Neural progenitor cell (in vitro differentiated cells): ENCODE results near the gene ABLIM2. TPM values are rescaled to one million over a fixed set of nuclear protein-coding genes. Genes with fewer than 3 reads are reported as not detected.
A peak's percentile ranks its signal among the peaks of the same experiment; 100 is the strongest.

ENCODE experiments used
- DNase-seq: peaks from one replicate; pipeline ENCODE4 v3.0.0-alpha.2; 2016; ENCODE audit warnings: low spot score
- H2AFZ ChIP-seq: fragments of 200-600 bp; sonication (generic); replicated peaks from 2 replicates; pipeline ENCODE4 v1.6.1; 2016; ENCODE audit warnings: antibody characterized with exemption
- H3F3A ChIP-seq: fragments of 200-600 bp; sonication (generic); 2 replicates; pipeline ENCODE4 v1.6.1; 2016; ENCODE audit warnings: antibody characterized with exemption, low read depth
- H3K27ac ChIP-seq: fragments of 200-600 bp; sonication (generic); 2 replicates; pipeline ENCODE4 v1.5.1; 2016; ENCODE audit warnings: mild to moderate bottlenecking
- H3K27me3 ChIP-seq: fragments of 200-600 bp; sonication (generic); 2 replicates; pipeline ENCODE4 v1.6.1; 2016; ENCODE audit warnings: mild to moderate bottlenecking, moderate library complexity
- H3K36me3 ChIP-seq: fragments of 200-600 bp; sonication (generic); 2 replicates; pipeline ENCODE4 v1.5.1; 2016
- H3K4me1 ChIP-seq: fragments of 200-600 bp; sonication (generic); 2 replicates; pipeline ENCODE4 v1.6.1; 2016; ENCODE audit warnings: mixed run types
- H3K4me2 ChIP-seq: fragments of 200-600 bp; sonication (generic); 2 replicates; pipeline ENCODE4 v1.6.1; 2016
- H3K4me3 ChIP-seq: fragments of 200-600 bp; sonication (generic); 2 replicates; pipeline ENCODE4 v1.5.1; 2016
- H3K79me2 ChIP-seq: fragments of 200-600 bp; sonication (generic); 2 replicates; pipeline ENCODE4 v1.6.1; 2016; ENCODE audit warnings: low read depth
- H3K9ac ChIP-seq: fragments of 200-600 bp; sonication (generic); 2 replicates; pipeline ENCODE4 v1.6.1; 2016
- H3K9me3 ChIP-seq: fragments of 200-600 bp; sonication (generic); 2 replicates; pipeline ENCODE4 v1.5.1; 2016; ENCODE audit warnings: low read depth
- H4K20me1 ChIP-seq: fragments of 200-600 bp; sonication (generic); 2 replicates; pipeline ENCODE4 v1.6.1; 2016; ENCODE audit warnings: low read depth
- H3K27ac Mint-ChIP-seq: 3 replicates; pipeline ENCODE4 v1.8.0; 2021; ENCODE audit warnings: mixed read lengths
- H3K27me3 Mint-ChIP-seq: 2 replicates; pipeline ENCODE4 v1.8.0; 2022; ENCODE audit warnings: low read depth, mild to moderate bottlenecking, inconsistent platforms, moderate library complexity, mixed read lengths; ENCODE audit not compliant: insufficient read depth
- H3K36me3 Mint-ChIP-seq: 3 replicates; pipeline ENCODE4 v1.8.0; 2021; ENCODE audit warnings: mixed read lengths
- H3K4me1 Mint-ChIP-seq: 3 replicates; pipeline ENCODE4 v1.8.0; 2021; ENCODE audit warnings: mixed read lengths
- H3K4me3 Mint-ChIP-seq: 3 replicates; pipeline ENCODE4 v1.8.0; 2021; ENCODE audit warnings: mild to moderate bottlenecking, moderate library complexity, mixed read lengths
- H3K9me3 Mint-ChIP-seq: 3 replicates; pipeline ENCODE4 v1.8.0; 2020; ENCODE audit warnings: mixed read lengths
- EZH2 ChIP-seq: fragments of 200-600 bp; sonication (generic); IDR thresholded peaks from 2 replicates; pipeline ENCODE4 v1.6.1; 2017; ENCODE audit warnings: antibody characterized with exemption, mild to moderate bottlenecking, moderate library complexity
- EZH2phosphoT487 ChIP-seq: fragments of 200-600 bp; sonication (generic); IDR thresholded peaks from 2 replicates; pipeline ENCODE4 v1.6.1; 2017; ENCODE audit warnings: antibody characterized with exemption
- total RNA-seq: library from RNA; depleted of rRNA; stranded (reverse); fragments of >200 nt; gene quantifications from 2 replicates; pipeline ENCODE4 v1.2.3, GENCODE V29; 2015; ENCODE audit warnings: low replicate concordance
- TF ChIP-seq, protein P1 (sequence below): fragments of 200-600 bp; sonication (generic); IDR thresholded peaks from 2 replicates; pipeline ENCODE4 v1.5.1; 2017; ENCODE audit warnings: antibody characterized with exemption, mild to moderate bottlenecking

ABLIM2 gene
- total RNA-seq, 1 donor from 2014 or later: 0.24 TPM

- Histone ChIP-seq H4K20me1 (no peaks in the 10 kb centered on the region), H3K79me2 (no peaks in the 10 kb centered on the region), H2AFZ (no peak overlapping the region), H3K36me3 (no peaks in the 10 kb centered on the region), H3F3A (no peaks in the 10 kb centered on the region), H3K4me3 (no peak overlapping the region), H3K4me1 (no peaks in the 10 kb centered on the region), H3K4me2 (no peak overlapping the region), H3K9ac (no peak overlapping the region), H3K27me3 (no peaks in the 10 kb centered on the region), H3K9me3 (no peaks in the 10 kb centered on the region), H3K27ac (no peak overlapping the region)
- Mint-ChIP-seq H3K36me3 (no peaks in the 10 kb centered on the region), H3K27me3 (peaks cover 3% of the 10 kb centered on the region), H3K27ac (peak overlapping the region; percentile 9), H3K4me3 (no peak overlapping the region), H3K9me3 (peaks cover 2% of the 10 kb centered on the region), H3K4me1 (peaks cover 10% of the 10 kb centered on the region)
- TF ChIP-seq EZH2phosphoT487 (no peak), EZH2 (no peak)
- TF ChIP-seq, protein P1, sequence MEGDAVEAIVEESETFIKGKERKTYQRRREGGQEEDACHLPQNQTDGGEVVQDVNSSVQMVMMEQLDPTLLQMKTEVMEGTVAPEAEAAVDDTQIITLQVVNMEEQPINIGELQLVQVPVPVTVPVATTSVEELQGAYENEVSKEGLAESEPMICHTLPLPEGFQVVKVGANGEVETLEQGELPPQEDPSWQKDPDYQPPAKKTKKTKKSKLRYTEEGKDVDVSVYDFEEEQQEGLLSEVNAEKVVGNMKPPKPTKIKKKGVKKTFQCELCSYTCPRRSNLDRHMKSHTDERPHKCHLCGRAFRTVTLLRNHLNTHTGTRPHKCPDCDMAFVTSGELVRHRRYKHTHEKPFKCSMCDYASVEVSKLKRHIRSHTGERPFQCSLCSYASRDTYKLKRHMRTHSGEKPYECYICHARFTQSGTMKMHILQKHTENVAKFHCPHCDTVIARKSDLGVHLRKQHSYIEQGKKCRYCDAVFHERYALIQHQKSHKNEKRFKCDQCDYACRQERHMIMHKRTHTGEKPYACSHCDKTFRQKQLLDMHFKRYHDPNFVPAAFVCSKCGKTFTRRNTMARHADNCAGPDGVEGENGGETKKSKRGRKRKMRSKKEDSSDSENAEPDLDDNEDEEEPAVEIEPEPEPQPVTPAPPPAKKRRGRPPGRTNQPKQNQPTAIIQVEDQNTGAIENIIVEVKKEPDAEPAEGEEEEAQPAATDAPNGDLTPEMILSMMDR: no peak
- no peak for DNase-seq
Measured at GRCh38 chr4:8002525-8003309, 155.9 kb downstream of the ABLIM2 start.

GRCh38 chr4:8001564-8002355, 156.9 kb downstream of the ABLIM2 start:
- H2AFZ ChIP-seq: no peak overlapping the region
- peaks cover 3% of the 10 kb centered on the region for H3K27me3 Mint-ChIP-seq
- H3K4me3 ChIP-seq: no peak overlapping the region
- H3K36me3 Mint-ChIP-seq: no peaks in the 10 kb centered on the region
- no peak overlapping the region for H3K4me2 ChIP-seq
- H3K9ac ChIP-seq: no peak overlapping the region
- H3F3A ChIP-seq: no peaks in the 10 kb centered on the region
- no peaks in the 10 kb centered on the region for H3K36me3 ChIP-seq
- H3K27ac ChIP-seq: no peak overlapping the region
- TF ChIP-seq, protein P1: no peak
- TF ChIP-seq EZH2 (no peak), EZH2phosphoT487 (no peak)
- peaks cover 10% of the 10 kb centered on the region for H3K4me1 Mint-ChIP-seq
- H3K9me3 Mint-ChIP-seq: peaks cover 5% of the 10 kb centered on the region
- peak overlapping the region; percentile 33 for H3K27ac Mint-ChIP-seq
- H4K20me1 ChIP-seq: no peaks in the 10 kb centered on the region
- no peak overlapping the region for H3K4me3 Mint-ChIP-seq
- H3K79me2 ChIP-seq: no peaks in the 10 kb centered on the region
- no peaks in the 10 kb centered on the region for H3K9me3 ChIP-seq
- H3K27me3 ChIP-seq: no peaks in the 10 kb centered on the region
- H3K4me1 ChIP-seq: no peaks in the 10 kb centered on the region
- no peak for DNase-seq

DNA sequence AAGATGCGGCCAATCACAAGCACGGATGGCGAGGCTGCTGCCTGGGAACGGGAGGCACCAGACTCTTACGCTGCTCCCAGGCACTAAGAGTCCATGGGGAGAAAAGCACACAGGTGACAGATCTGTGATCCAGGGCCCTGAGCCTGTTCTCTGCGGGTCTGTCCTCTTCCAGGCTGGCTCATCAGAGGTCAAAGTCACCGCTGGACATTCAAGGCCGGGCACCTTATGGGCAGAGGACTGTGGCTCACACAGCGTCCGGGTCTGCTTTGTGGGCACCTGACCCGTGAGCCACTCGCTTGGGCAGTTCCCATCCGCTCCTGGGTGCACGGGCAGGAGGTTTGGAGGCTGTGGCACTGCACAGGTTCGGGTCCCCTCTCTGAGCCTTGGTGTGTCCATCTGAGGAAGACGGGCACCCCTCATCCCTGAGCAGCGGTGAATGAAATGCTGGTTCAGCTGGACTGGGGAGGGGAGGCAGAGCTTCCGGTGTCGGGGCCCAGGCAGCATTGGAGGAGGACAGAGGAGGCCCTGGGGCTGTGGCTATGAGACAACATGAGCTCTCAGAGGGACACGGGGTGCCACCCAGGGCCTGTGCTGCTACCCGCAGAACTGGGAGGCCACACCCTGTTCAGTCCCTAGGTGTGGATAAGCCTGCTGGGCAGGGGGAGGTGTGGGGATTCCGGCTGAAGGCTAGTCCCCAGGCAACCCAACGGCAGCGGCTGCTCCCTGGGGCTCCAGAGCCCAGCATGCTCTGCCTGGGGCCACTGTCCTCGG, 157.7 kb downstream of the ABLIM2 start:
- Histone ChIP-seq H3K4me2 (no peak overlapping the region), H3F3A (no peaks in the 10 kb centered on the region), H3K4me1 (no peaks in the 10 kb centered on the region), H2AFZ (no peak overlapping the region), H4K20me1 (no peaks in the 10 kb centered on the region), H3K27ac (no peak overlapping the region), H3K27me3 (no peaks in the 10 kb centered on the region), H3K9ac (no peak overlapping the region), H3K9me3 (no peaks in the 10 kb centered on the region), H3K36me3 (no peaks in the 10 kb centered on the region), H3K4me3 (no peak overlapping the region), H3K79me2 (no peaks in the 10 kb centered on the region)
- Mint-ChIP-seq H3K9me3 (peaks cover 10% of the 10 kb centered on the region), H3K4me1 (peaks cover 10% of the 10 kb centered on the region), H3K36me3 (no peaks in the 10 kb centered on the region), H3K27me3 (peaks cover 3% of the 10 kb centered on the region), H3K4me3 (no peak overlapping the region), H3K27ac (no peak overlapping the region)
- TF ChIP-seq EZH2: no peak
- no peak for TF ChIP-seq EZH2phosphoT487
- TF ChIP-seq, protein P1: no peak
- no peak for DNase-seq
